ENCODE measurements around the gene ILKAP.

DNA sequence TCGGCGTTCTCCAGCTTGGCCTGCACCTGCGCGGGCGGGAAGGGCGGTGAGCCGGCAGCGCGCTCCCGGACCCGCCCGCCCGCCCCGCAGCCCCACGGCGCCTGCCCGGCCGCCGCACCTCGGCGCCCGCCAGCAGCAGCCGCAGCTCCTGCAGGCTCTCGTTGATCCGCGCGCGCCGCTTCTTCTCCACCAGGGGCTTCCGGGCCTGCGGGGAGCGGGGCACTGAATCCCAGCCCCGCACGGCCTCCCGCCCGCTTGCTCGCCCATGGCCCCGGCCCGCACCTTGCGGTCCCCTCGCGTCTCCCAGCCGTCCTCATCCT lies 36.0 kb upstream of the ILKAP start:
- TF ChIP-seq, protein P1, sequence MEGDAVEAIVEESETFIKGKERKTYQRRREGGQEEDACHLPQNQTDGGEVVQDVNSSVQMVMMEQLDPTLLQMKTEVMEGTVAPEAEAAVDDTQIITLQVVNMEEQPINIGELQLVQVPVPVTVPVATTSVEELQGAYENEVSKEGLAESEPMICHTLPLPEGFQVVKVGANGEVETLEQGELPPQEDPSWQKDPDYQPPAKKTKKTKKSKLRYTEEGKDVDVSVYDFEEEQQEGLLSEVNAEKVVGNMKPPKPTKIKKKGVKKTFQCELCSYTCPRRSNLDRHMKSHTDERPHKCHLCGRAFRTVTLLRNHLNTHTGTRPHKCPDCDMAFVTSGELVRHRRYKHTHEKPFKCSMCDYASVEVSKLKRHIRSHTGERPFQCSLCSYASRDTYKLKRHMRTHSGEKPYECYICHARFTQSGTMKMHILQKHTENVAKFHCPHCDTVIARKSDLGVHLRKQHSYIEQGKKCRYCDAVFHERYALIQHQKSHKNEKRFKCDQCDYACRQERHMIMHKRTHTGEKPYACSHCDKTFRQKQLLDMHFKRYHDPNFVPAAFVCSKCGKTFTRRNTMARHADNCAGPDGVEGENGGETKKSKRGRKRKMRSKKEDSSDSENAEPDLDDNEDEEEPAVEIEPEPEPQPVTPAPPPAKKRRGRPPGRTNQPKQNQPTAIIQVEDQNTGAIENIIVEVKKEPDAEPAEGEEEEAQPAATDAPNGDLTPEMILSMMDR (IDR thresholded peaks at IDR 0.05; ENCODE audit: borderline replicate concordance, extremely low read depth, low read length, poor library complexity, severe bottlenecking): no peak
- no peak for TF ChIP-seq EZH2 (IDR thresholded peaks at IDR 0.05; ENCODE audit: borderline replicate concordance, low read depth, low read length, severe bottlenecking)

Data from DND-41 (cell line).